GM19240 (cell line): ENCODE results near the gene GGT6.

ENCODE experiments used
- DNase-seq: peaks from one replicate; pipeline ENCODE4 v3.0.0; 2011; ENCODE audit warnings: low spot score; ENCODE audit not compliant: insufficient read length

The GGT6 gene

GRCh38 chr17:4553669-4554068 is 6.7 kb downstream of the GGT6 start:
- no peak for DNase-seq

DNA sequence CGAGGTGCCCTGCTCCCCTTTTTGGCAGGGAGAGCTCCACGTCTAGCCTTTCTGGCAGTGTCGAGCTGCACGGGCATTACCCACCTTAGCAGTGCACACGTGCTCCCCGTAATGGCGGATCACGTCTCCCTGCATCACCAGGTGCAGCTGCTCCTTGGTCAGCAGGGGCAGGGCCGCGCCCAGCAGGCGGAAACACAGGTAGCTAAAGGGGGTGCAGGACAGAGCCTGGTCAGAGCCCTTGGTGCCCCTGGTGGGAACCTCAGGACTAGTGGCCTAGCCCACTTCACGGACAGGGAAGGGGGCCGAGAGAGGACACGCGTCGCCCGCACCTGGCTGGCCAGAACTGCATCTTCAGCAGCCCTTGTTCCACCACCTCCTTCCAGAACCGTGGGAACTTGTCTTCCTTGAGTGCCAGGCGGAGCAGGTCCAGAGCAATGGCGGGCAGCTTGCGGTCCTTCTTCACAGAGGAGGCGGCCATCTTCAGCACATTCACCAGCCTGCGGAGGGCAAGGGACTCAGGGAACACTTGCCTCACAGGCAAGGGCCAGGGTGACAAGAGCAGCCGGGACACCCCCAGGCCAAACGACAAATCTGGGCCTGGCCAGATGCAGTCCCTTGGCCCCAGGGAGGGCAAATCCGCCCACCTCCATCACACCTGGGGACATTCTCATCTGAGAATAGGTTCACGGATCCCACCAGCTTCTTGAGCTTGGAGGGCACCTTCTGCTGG is 8.4 kb downstream of the GGT6 start:
- DNase-seq = no peak

- no peak for DNase-seq
Observed at GRCh38 chr17:4551141-4551540, 9.2 kb downstream of the GGT6 start.

DNA sequence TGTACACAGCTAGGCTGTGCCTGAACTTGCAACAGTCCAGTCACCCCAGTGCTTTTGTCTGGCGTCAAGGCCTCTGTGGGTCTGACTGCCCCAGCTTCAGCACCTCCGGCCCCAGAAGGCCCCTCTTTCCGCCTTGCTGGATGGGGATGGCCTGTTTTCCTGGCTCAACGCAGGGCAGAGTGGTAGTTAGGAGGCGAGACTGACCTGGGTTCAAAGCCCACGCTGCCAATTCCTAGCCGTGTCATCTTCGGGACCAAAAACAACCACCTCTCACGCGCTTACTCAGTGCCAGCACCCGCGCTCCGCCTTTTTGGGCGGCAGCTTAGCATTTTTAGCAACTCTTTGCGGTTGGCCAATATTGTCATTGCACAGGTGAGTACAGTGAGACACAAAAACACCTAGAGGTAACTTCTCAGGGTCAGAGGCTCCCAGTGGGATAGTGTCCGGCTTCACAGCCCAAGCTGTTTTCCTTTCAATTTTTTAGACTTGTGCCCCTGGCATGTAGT is 9.8 kb downstream of the GGT6 start:
- DNase-seq = no peak

DNA sequence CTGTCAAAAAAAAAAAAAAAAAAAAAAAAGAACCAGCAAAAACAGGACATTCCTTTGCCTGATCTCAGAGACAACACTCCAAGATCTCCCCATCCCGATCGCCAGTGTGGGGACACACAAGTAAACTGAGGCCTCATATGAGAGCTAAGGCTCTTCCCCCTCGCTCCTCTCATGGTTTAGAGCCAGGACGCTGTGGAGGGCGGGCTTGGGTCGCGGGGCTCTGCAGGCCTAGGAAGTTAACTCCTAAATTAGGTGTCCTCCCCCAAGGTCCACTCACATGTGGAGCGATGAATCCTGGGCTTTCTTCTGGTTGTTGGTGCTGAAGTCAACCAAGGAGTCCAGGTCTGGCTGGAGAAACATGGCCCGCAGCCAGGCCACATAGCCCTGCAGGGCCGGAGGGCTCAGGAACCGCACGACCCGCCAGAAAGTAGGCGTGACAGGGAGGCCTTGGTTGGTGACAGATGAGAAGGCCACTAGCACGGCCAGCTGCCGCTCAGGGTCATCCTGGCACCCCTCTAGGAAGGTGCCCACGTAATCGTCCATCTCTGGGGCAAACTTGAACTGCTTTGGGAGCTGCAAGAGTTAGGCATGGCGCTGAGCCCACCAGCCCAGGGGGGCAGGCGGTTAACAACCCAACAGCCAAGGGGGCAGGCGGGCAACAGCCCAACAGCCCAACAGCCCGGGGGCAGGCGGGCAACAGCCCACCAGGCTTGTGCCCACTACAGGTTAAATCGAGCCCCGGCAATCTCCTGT is 10.4 kb downstream of the GGT6 start:
- DNase-seq = no peak

DNA sequence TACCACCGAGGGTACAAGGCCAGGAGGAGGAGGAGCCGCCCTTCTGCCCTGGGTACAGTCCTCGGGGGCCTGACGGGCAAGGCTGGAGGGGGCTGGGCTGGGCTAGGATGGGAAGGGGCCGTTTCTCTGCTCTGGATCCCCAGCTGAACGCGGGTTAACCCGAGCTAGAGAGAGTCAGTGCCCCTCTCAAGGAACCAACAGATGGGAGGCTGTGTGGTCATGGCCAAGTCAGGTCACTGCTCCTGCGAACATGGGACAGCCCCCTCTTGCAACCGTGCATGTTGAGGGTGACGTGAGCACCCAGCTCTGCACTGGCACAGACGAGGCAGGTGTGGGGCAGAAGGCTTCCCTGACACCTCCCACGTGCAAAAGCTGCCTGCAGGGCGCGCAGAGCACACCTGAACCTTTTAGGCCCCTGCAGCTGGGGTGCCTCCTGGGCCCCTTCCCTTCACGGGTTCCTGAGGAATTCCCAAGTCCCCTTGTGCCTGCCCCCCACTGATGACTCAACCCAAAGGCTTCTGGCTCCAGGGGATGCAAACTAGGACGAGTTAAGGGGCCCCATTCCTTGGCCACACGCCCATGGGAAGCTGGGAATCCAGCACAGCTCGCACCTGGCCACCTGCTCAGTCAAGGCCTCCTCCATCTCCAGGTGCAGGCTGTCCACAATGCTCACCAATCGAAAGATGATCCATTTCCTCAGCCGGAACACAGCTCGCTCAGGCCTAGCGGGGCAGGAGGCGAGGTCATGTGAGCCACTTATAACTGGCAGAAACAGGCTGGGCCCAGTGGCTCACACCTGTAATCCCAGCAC is 11.5 kb downstream of the GGT6 start:
- no peak for DNase-seq

DNA sequence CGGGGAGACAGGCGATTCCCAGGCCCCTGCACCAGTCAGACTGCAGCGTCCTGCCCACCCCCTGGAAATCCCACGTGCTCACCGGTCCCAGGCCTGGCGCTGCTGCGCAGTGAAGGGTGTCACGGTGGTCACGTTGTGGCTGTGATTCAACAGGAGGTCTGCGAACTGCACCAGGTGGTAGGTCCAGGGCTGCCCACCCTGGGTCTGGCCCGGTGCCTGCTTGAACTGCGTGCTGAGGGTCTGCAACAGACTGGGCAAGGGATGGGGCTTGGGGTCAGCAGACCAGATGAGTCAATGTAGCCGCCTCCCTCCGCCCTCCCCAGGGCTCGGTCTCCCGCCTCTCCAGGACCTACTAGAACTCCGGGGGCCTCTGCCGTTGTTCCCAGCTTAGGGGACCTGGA is 12.3 kb downstream of the GGT6 start:
- DNase-seq = no peak

DNA sequence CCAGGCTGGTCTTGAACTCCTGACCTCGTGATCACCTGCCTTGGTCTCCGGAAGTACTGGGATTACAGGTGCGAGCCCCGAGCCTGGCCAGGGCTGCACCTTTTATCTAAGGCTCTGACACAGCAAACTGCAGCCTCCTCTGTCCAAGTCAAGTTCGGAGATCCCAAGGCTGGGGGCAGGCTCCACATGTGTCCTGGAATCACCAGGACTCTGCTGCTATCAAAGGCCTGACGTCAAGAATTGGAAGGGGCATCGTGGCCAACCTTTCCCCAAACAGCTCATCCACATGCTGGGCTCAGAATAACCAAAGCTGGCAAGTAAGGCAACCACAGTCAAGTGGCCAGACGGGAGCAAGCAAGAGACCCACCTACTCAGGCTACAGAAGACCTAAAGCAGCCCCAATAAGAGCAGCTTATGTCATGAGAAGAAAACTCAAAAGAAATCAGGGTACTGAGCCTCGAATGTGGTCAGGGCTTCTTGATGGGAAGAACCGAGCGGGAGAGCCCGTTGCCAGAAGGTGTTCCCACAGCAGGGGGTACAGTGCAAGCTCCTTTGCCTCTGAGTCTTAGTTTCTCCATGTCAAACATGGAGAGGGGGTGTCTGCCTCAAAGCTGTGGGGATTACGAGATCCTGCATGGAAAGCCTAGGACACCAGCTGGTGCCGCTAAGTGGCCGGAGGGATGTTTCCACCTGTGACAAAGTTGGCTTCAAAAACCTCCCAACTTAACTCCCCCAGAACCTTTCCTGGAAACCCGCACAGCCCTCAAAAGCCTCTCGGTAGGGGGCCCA is 13.1 kb downstream of the GGT6 start:
- DNase-seq = no peak

DNA sequence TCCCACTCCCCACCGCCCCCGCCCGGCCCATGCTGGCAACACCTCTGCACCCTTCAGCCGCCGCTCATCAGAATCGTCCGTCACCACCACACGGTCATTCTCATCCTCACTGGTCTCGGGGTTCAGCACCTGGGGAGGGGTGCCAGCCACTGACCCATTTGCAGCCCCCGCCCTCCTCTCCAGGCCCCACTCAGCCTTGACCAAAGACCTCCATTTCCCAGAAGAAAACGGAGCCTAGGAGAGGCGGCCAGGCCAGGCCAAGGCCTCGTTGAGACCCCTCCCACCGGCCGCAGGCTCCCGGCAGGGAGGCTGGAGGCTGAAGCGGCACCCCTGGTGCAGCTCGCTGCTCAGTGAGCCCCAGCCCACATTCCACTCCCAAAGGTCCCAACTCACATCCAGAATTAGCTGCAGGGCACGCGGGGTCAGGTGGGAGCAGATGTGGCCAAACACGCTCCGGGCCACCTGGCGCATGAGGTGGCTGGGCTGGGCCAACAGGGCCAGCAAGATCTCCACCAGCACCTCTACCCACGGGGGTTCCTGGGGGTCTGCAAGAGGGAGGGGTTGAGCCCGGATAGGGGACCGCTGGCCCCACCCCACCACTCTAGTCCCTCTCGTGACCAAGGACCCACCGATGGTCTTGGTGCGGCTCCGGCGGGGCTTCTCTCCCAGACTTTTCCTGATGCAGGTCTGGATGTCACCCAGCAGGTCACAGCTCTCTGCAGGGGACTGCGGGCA is 15.0 kb downstream of the GGT6 start:
- no peak for DNase-seq

GRCh38 chr17:4544951-4545216 is 15.5 kb downstream of the GGT6 start:
- no peak for DNase-seq

DNA sequence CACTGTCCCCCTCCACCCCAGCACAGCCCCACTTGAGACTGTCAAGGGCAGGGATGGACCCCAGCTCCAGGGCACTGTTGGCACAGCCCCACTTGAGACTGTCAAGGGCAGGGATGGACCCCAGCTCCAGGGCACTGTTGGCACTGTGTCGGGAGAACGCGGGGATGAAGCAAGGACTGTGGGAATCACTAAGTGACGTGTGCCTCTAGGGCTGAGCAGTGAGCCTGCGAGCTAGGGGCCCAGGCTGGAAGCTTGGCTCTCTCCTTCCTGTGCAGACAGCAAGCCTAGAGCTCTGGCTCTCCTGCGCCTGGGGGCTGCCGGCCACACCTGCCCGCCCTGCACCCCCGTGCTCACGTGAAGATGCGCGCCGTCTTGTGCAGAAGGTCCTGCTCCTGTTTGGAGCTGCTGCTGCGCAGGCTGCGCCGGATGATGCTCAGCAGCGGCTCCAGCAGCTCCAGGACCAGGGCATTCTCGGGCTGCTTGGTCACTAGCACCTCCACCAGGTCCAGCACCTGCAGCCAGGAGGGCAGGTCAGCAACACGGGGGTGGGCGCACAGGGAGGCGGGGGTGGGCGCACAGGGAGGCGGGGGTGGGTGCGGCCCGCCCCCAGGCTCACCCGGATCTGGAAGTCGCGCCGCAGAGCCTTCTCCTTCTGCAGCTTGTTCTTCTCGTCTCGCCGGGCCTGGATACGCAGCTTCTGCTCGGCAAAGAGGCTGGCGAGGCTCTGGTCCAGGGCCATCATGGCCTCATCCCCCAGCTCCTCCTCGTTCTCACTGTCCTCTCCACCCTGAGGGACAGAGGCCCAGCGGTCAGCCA is 16.0 kb downstream of the GGT6 start:
- DNase-seq = no peak

DNA sequence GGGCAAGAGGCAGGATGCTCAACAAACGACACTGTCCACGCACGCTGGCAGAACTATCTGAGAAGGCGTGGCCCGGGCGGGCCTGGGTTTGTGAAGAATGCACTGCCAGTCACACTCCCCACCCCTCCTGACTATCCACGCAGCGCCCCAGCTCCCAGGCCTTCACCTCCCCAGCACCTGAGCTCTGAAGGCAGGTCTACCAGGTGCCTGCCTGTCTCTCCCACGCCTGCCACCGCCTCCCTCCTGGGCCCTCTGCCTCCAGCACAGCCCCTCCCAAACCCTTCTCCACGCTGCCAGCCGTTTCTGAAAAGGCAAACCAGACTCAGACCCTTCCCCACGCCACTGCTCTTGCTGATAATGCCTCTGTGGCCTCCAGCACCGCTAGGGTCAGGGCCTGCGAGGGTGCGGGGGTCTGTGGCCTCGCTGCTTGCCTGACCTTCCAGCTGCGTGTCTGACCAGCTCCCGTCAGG is 16.8 kb downstream of the GGT6 start:
- no peak for DNase-seq

GRCh38 chr17:4542726-4543191 is 17.6 kb downstream of the GGT6 start:
- no peak for DNase-seq

DNA sequence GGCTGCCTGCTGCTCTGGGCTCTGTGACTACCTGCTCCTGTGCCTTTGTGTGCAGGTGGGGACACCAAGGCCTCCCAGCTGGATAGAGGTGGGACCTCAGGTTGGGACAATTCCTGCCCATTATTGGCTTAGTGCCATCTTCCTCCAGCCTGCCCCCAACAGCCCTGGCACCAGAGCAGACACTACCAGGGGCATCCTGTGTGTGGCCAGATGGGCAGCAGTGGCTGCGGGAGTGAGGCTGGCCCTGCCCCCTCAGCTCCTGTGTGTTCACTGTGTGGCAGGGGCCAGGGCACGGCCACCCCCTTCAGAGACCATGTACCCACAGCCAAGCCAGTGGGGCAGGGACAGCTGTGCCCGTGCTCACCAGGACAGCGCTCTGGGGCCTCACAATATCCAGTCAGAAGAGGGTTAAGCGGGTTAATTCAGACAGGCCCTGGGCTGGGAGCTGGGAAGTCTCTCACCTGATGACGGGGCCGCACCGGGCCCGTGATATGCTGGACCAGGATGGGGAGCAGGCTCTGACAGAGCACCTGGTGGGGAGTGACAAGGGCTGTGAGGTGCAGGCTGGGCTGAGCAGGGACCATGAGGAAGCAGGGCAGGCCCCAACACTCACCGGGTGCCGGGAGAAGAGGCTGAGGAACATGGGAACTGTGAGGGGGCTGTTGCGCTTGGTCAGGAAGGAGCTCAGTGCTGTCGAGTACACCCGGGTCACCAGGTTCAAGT is 18.2 kb downstream of the GGT6 start:
- no peak for DNase-seq

GRCh38 chr17:4541328-4542002 is 18.9 kb downstream of the GGT6 start:
- no peak for DNase-seq

GRCh38 chr17:4540687-4541327 is 19.6 kb downstream of the GGT6 start:
- DNase-seq = no peak

GRCh38 chr17:4540224-4540651 is 20.1 kb downstream of the GGT6 start:
- DNase-seq = no peak
